Liver (tissue), 3 donors: ENCODE data around the gene PLEKHA5.

Experiments used
- GABPA ChIP-seq, 2 donors: IDR thresholded peaks in 1 of 2; conservative IDR thresholded peaks in 1 of 2; 2 replicates each; pipeline ENCODE4 v1.6.1; 2016; ENCODE audit warnings: antibody characterized with exemption in 2 of 2, mild to moderate bottlenecking in 1 of 2, moderate library complexity in 1 of 2
- TAF1 ChIP-seq: conservative IDR thresholded peaks from 2 replicates; pipeline ENCODE4 v1.6.1; 2016; ENCODE audit warnings: antibody characterized with exemption, mild to moderate bottlenecking
- YY1 ChIP-seq: IDR thresholded peaks from 2 replicates; pipeline ENCODE4 v1.6.1; 2016; ENCODE audit warnings: antibody characterized with exemption, mild to moderate bottlenecking
- TF ChIP-seq, protein P1 (sequence below): fragments of 150-350 bp; IDR thresholded peaks from 2 replicates; pipeline ENCODE4 v1.5.1; 2017; ENCODE audit warnings: improper control_type of control experiment, low read depth, low read length; ENCODE audit not compliant: missing input control
- TF ChIP-seq, protein P2 (sequence below): IDR thresholded peaks from 2 replicates; pipeline ENCODE4 v1.6.1; 2016; ENCODE audit warnings: antibody characterized with exemption, mild to moderate bottlenecking
- TF ChIP-seq, protein P3 (sequence below): IDR thresholded peaks from 2 replicates; pipeline ENCODE4 v1.6.1; 2016; ENCODE audit warnings: antibody characterized with exemption
- donor health status: healthy.
- donor health status: healthy.

DNA sequence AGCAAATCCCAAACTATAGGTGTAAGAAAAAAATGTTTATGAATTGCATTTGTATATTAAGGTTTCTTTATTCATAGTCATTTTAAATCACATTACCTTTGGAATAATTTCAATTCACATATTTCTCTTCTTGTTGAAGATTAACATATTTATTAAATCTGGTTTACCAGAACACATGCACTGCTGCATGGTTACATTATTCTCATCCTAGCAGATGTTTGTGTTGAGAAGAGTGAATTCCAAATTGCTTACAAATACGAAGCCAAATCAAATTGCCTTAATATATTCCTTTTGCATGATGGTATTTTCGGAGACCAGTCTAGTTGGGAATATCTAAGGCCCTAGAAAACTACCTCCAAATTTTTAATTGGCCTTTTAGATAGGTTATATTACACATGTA is 130.6 kb downstream of the PLEKHA5 start:
- TF ChIP-seq, protein P1, sequence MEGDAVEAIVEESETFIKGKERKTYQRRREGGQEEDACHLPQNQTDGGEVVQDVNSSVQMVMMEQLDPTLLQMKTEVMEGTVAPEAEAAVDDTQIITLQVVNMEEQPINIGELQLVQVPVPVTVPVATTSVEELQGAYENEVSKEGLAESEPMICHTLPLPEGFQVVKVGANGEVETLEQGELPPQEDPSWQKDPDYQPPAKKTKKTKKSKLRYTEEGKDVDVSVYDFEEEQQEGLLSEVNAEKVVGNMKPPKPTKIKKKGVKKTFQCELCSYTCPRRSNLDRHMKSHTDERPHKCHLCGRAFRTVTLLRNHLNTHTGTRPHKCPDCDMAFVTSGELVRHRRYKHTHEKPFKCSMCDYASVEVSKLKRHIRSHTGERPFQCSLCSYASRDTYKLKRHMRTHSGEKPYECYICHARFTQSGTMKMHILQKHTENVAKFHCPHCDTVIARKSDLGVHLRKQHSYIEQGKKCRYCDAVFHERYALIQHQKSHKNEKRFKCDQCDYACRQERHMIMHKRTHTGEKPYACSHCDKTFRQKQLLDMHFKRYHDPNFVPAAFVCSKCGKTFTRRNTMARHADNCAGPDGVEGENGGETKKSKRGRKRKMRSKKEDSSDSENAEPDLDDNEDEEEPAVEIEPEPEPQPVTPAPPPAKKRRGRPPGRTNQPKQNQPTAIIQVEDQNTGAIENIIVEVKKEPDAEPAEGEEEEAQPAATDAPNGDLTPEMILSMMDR, result no peak
- TF ChIP-seq YY1 (no peak), TAF1 (no peak), GABPA (IDR thresholded peaks at IDR 0.05 in 1 of 2, conservative IDR thresholded peaks at IDR 0.05 in 1 of 2) (no peak)
- TF ChIP-seq, protein P2, sequence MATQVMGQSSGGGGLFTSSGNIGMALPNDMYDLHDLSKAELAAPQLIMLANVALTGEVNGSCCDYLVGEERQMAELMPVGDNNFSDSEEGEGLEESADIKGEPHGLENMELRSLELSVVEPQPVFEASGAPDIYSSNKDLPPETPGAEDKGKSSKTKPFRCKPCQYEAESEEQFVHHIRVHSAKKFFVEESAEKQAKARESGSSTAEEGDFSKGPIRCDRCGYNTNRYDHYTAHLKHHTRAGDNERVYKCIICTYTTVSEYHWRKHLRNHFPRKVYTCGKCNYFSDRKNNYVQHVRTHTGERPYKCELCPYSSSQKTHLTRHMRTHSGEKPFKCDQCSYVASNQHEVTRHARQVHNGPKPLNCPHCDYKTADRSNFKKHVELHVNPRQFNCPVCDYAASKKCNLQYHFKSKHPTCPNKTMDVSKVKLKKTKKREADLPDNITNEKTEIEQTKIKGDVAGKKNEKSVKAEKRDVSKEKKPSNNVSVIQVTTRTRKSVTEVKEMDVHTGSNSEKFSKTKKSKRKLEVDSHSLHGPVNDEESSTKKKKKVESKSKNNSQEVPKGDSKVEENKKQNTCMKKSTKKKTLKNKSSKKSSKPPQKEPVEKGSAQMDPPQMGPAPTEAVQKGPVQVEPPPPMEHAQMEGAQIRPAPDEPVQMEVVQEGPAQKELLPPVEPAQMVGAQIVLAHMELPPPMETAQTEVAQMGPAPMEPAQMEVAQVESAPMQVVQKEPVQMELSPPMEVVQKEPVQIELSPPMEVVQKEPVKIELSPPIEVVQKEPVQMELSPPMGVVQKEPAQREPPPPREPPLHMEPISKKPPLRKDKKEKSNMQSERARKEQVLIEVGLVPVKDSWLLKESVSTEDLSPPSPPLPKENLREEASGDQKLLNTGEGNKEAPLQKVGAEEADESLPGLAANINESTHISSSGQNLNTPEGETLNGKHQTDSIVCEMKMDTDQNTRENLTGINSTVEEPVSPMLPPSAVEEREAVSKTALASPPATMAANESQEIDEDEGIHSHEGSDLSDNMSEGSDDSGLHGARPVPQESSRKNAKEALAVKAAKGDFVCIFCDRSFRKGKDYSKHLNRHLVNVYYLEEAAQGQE, result no peak
- TF ChIP-seq, protein P3, sequence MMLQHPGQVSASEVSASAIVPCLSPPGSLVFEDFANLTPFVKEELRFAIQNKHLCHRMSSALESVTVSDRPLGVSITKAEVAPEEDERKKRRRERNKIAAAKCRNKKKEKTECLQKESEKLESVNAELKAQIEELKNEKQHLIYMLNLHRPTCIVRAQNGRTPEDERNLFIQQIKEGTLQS, result no peak
